NCI-H1436 (cell line): ENCODE results near the gene NLRC5.

Experiments
- DNase-seq: peaks from one replicate; lab custom pipeline; 2025; lab: John Stamatoyannopoulos, UW

Gene NLRC5

GRCh38 chr16:56988948-56989945 is at the start of gene NLRC5:
TSS of gene NLRC5 (plus strand) at chr16:56989557. CDS start at chr16:57020713, 31,156 bp downstream.
- peak; percentile 80 for DNase-seq

GRCh38 chr16:56939801-56940200 is 49.6 kb upstream of the NLRC5 start:
- DNase-seq = peak; percentile 73

GRCh38 chr16:56941092-56941491 is 48.3 kb upstream of the NLRC5 start:
- no peak for DNase-seq

- no peak for DNase-seq
These were observed 47.5 kb upstream of the NLRC5 start for GRCh38 chr16:56941856-56942331.

- no peak for DNase-seq
These were observed 45.5 kb upstream of the NLRC5 start for GRCh38 chr16:56943761-56944375.

GRCh38 chr16:56944954-56945839 is 44.2 kb upstream of the NLRC5 start:
- no peak for DNase-seq

- DNase-seq = no peak
These were observed 43.4 kb upstream of the NLRC5 start for GRCh38 chr16:56945847-56946527.

- no peak for DNase-seq
These were observed 42.4 kb upstream of the NLRC5 start for GRCh38 chr16:56946767-56947603.

- no peak for DNase-seq
These were observed 41.8 kb upstream of the NLRC5 start for GRCh38 chr16:56947604-56947995.

GRCh38 chr16:56948234-56948633 is 41.1 kb upstream of the NLRC5 start:
- no peak for DNase-seq

GRCh38 chr16:56950051-56950450 is 39.3 kb upstream of the NLRC5 start:
- DNase-seq = no peak

GRCh38 chr16:56950455-56950854 is 38.9 kb upstream of the NLRC5 start:
- DNase-seq = no peak

- DNase-seq = peak; percentile 39
These were observed 38.2 kb upstream of the NLRC5 start for GRCh38 chr16:56950881-56951771.

GRCh38 chr16:56953006-56953405 is 36.4 kb upstream of the NLRC5 start:
- no peak for DNase-seq

GRCh38 chr16:56956076-56956475 is 33.3 kb upstream of the NLRC5 start:
- no peak for DNase-seq

GRCh38 chr16:56956756-56957155 is 32.6 kb upstream of the NLRC5 start:
- no peak for DNase-seq

- DNase-seq = no peak
These were observed 28.6 kb upstream of the NLRC5 start for GRCh38 chr16:56960681-56961281.

GRCh38 chr16:56961386-56961785 is 28.0 kb upstream of the NLRC5 start:
- DNase-seq = no peak

GRCh38 chr16:56961851-56962281 is 27.5 kb upstream of the NLRC5 start, which contains the start of gene CETP:
TSS of gene CETP (plus strand) at chr16:56961950. CDS start at chr16:56961980, 30 bp downstream.
- DNase-seq = no peak
